Panc1 (cell line): Measurements from ENCODE around the gene EDEM1.

Experiments
- POLR2AphosphoS5 ChIP-seq: IDR thresholded peaks from 2 replicates; pipeline ENCODE4 v1.6.1; 2012; ENCODE audit warnings: mild to moderate bottlenecking, low read depth, low read length, moderate library complexity
- SIN3A ChIP-seq: IDR thresholded peaks from 2 replicates; pipeline ENCODE4 v1.6.1; 2012; ENCODE audit warnings: low read depth, mild to moderate bottlenecking, low read length, moderate library complexity, borderline replicate concordance; ENCODE audit not compliant: insufficient read depth
- TCF7L2 ChIP-seq: IDR thresholded peaks from 2 replicates; pipeline ENCODE4 v1.6.1; 2011; ENCODE audit warnings: mild to moderate bottlenecking, low read depth, low read length, inconsistent platforms
- TF ChIP-seq, protein P1 (sequence below): fragments of 450-650 bp; IDR thresholded peaks from 2 replicates; pipeline ENCODE4 v1.5.1; 2017; ENCODE audit warnings: mild to moderate bottlenecking
- TF ChIP-seq, protein P2 (sequence below), 2 experiments: IDR thresholded peaks; 2 replicates each; pipeline ENCODE4 v1.6.1; 2011 to 2012; ENCODE audit warnings: low read depth in 2 of 2, control low read depth in 1 of 2, low read length in 1 of 2, mild to moderate bottlenecking in 1 of 2, moderate library complexity in 1 of 2; ENCODE audit not compliant: insufficient read depth in 1 of 2

DNA sequence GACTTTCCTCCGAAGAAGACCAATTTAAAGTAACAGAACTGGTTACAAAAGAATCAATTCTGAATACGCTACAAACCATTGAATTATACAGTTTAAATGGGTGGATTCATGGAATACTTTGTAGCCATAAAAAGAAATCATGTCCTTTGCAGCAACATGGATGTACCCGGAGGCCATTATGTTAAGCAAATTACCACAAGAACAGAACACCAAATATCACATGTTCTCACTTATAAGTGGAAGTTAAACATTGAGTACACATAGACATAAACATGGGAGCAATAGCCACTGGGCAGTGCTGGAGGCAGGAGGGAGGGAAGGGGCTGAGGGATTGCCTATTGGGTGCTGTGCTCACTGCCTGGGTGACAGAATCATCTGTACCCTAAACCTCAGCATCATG lies 61.3 kb downstream of the EDEM1 start:
- TF ChIP-seq, protein P1, sequence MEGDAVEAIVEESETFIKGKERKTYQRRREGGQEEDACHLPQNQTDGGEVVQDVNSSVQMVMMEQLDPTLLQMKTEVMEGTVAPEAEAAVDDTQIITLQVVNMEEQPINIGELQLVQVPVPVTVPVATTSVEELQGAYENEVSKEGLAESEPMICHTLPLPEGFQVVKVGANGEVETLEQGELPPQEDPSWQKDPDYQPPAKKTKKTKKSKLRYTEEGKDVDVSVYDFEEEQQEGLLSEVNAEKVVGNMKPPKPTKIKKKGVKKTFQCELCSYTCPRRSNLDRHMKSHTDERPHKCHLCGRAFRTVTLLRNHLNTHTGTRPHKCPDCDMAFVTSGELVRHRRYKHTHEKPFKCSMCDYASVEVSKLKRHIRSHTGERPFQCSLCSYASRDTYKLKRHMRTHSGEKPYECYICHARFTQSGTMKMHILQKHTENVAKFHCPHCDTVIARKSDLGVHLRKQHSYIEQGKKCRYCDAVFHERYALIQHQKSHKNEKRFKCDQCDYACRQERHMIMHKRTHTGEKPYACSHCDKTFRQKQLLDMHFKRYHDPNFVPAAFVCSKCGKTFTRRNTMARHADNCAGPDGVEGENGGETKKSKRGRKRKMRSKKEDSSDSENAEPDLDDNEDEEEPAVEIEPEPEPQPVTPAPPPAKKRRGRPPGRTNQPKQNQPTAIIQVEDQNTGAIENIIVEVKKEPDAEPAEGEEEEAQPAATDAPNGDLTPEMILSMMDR = no peak
- no peak for TF ChIP-seq POLR2AphosphoS5
- TF ChIP-seq SIN3A = no peak
- no peak for TF ChIP-seq TCF7L2
- TF ChIP-seq, protein P2, sequence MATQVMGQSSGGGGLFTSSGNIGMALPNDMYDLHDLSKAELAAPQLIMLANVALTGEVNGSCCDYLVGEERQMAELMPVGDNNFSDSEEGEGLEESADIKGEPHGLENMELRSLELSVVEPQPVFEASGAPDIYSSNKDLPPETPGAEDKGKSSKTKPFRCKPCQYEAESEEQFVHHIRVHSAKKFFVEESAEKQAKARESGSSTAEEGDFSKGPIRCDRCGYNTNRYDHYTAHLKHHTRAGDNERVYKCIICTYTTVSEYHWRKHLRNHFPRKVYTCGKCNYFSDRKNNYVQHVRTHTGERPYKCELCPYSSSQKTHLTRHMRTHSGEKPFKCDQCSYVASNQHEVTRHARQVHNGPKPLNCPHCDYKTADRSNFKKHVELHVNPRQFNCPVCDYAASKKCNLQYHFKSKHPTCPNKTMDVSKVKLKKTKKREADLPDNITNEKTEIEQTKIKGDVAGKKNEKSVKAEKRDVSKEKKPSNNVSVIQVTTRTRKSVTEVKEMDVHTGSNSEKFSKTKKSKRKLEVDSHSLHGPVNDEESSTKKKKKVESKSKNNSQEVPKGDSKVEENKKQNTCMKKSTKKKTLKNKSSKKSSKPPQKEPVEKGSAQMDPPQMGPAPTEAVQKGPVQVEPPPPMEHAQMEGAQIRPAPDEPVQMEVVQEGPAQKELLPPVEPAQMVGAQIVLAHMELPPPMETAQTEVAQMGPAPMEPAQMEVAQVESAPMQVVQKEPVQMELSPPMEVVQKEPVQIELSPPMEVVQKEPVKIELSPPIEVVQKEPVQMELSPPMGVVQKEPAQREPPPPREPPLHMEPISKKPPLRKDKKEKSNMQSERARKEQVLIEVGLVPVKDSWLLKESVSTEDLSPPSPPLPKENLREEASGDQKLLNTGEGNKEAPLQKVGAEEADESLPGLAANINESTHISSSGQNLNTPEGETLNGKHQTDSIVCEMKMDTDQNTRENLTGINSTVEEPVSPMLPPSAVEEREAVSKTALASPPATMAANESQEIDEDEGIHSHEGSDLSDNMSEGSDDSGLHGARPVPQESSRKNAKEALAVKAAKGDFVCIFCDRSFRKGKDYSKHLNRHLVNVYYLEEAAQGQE (IDR thresholded peaks at IDR 0.05; ENCODE audit: insufficient read depth in 1 of 2, low read depth in 2 of 2, low read length in 1 of 2) = no peak
